IMR-90 (cell line): Measurements from ENCODE around the gene UCKL1. TPM values are rescaled to one million over a fixed set of nuclear protein-coding genes. Genes with fewer than 3 reads are reported as not detected.

ENCODE experiments used
- ATAC-seq: fragments of 200-7000 bp; cut with Tn5 transposase; 2 replicates; pipeline ENCODE4 v1.9.1; 2020; ENCODE audit warnings: low read depth, mild to moderate bottlenecking, moderate library complexity
- BruUV-seq: library from RNA; stranded (reverse); fragments of 400-500 nt; replicated peaks from 2 replicates; lab custom pipeline; 2021; lab: Mats Ljungman, UMichigan
- CTCF ChIA-PET: fragments of 300-600 bp; formaldehyde crosslinking; extraction: SDS; loops from one replicate; lab custom pipeline; 2021; ENCODE audit warnings: antibody characterized with exemption; lab: Yijun Ruan, JAX
- POLR2A ChIA-PET: fragments of 300-600 bp; sonication (Branson Sonifier 250); formaldehyde crosslinking; loops from one replicate; lab custom pipeline; 2022; ENCODE audit warnings: antibody characterized with exemption; ENCODE audit not compliant: unreplicated experiment; lab: Charles Lee
- DNase-seq: peaks from one replicate; pipeline ENCODE4 v3.0.0; 2013
- H2AFZ ChIP-seq: replicated peaks from 2 replicates; pipeline ENCODE3; 2013; ENCODE audit warnings: low read length, mild to moderate bottlenecking; ENCODE audit not compliant: poor library complexity
- H2AK5ac ChIP-seq: 2 replicates; pipeline ENCODE4 v1.6.1; 2013; ENCODE audit warnings: low read depth, low read length, inconsistent platforms
- H2AK9ac ChIP-seq: replicated peaks from 2 replicates; pipeline ENCODE3; 2013; ENCODE audit warnings: mild to moderate bottlenecking, low read depth, low read length, moderate library complexity; ENCODE audit not compliant: poor library complexity
- H2BK120ac ChIP-seq: 2 replicates; pipeline ENCODE4 v1.6.1; 2013; ENCODE audit warnings: low read depth, low read length, inconsistent platforms
- H2BK15ac ChIP-seq: 3 replicates; pipeline ENCODE4 v1.6.1; 2013; ENCODE audit warnings: low read depth, low read length, inconsistent platforms
- H2BK20ac ChIP-seq: 2 replicates; pipeline ENCODE4 v1.6.1; 2013; ENCODE audit warnings: low read depth, mild to moderate bottlenecking, inconsistent platforms, low read length, moderate library complexity
- H2BK5ac ChIP-seq: 2 replicates; pipeline ENCODE4 v1.6.1; 2013; ENCODE audit warnings: mild to moderate bottlenecking, low read depth, low read length, inconsistent platforms; ENCODE audit not compliant: poor library complexity, severe bottlenecking
- H3K14ac ChIP-seq: replicated peaks from 2 replicates; pipeline ENCODE4 v1.6.1; 2013; ENCODE audit warnings: low read depth, low read length, inconsistent platforms
- H3K18ac ChIP-seq: 2 replicates; pipeline ENCODE4 v1.6.1; 2013; ENCODE audit warnings: low read depth, low read length, control low read depth
- H3K23ac ChIP-seq: 2 replicates; pipeline ENCODE4 v1.6.1; 2013; ENCODE audit warnings: low read depth, low read length, inconsistent platforms
- H3K27ac ChIP-seq: 2 replicates; pipeline ENCODE4 v1.5.1; 2013; ENCODE audit warnings: mild to moderate bottlenecking, control low read depth, low read length; ENCODE audit not compliant: insufficient read depth
- H3K27me3 ChIP-seq: 2 replicates; pipeline ENCODE4 v1.6.1; 2013; ENCODE audit warnings: low read length; ENCODE audit not compliant: control insufficient read depth, insufficient read depth
- H3K36me3 ChIP-seq: 2 replicates; pipeline ENCODE4 v1.6.1; 2013; ENCODE audit warnings: low read length, mixed read lengths; ENCODE audit not compliant: control insufficient read depth, insufficient read depth
- H3K4ac ChIP-seq: 2 replicates; pipeline ENCODE4 v1.6.1; 2013; ENCODE audit warnings: low read depth, low read length, inconsistent platforms
- H3K4me1 ChIP-seq: 2 replicates; pipeline ENCODE4 v1.6.1; 2013; ENCODE audit warnings: low read length, mixed read lengths; ENCODE audit not compliant: control insufficient read depth, insufficient read depth
- H3K4me2 ChIP-seq: 2 replicates; pipeline ENCODE4 v1.6.1; 2013; ENCODE audit warnings: low read depth, mild to moderate bottlenecking, control low read depth, low read length, moderate library complexity
- H3K4me3 ChIP-seq: 2 replicates; pipeline ENCODE4 v1.5.1; 2013; ENCODE audit warnings: low read depth, mild to moderate bottlenecking, control low read depth, low read length, moderate library complexity; ENCODE audit not compliant: insufficient read depth
- H3K56ac ChIP-seq: 2 replicates; pipeline ENCODE4 v1.6.1; 2013; ENCODE audit warnings: low read length, inconsistent platforms; ENCODE audit not compliant: insufficient read depth; ENCODE audit errors: extremely low read depth
- H3K79me1 ChIP-seq, 2 experiments: 2 replicates each; pipeline ENCODE4 v1.6.1; 2013; ENCODE audit warnings: low read length in 2 of 2, inconsistent platforms in 1 of 2, low read depth in 1 of 2
- H3K9ac ChIP-seq: 2 replicates; pipeline ENCODE4 v1.6.1; 2013; ENCODE audit warnings: low read depth, low read length, control low read depth
- H3K9me1 ChIP-seq: 2 replicates; pipeline ENCODE4 v1.6.1; 2013; ENCODE audit warnings: low read length, inconsistent platforms; ENCODE audit not compliant: insufficient read depth
- H3K9me3 ChIP-seq: 2 replicates; pipeline ENCODE4 v1.6.1; 2013; ENCODE audit warnings: low read length; ENCODE audit not compliant: control insufficient read depth, insufficient read depth
- H4K20me1 ChIP-seq: 2 replicates; pipeline ENCODE4 v1.6.1; 2013; ENCODE audit warnings: low read length, inconsistent platforms; ENCODE audit not compliant: insufficient read depth
- H4K5ac ChIP-seq: 2 replicates; pipeline ENCODE4 v1.6.1; 2013; ENCODE audit warnings: mild to moderate bottlenecking, low read depth, low read length, control low read depth
- H4K8ac ChIP-seq, 2 experiments: 2 replicates each; pipeline ENCODE4 v1.6.1; 2013; ENCODE audit warnings: low read depth in 2 of 2, low read length in 2 of 2, control low read depth in 1 of 2, inconsistent platforms in 1 of 2
- H4K91ac ChIP-seq: 2 replicates; pipeline ENCODE4 v1.6.1; 2013; ENCODE audit warnings: low read depth, low read length, inconsistent platforms; ENCODE audit not compliant: insufficient read depth
- CEBPB ChIP-seq: IDR thresholded peaks from 2 replicates; pipeline ENCODE4 v1.6.1; 2012; ENCODE audit warnings: low read depth, low read length, improper control_type of control experiment
- CHD1 ChIP-seq: IDR thresholded peaks from 2 replicates; pipeline ENCODE4 v1.6.1; 2012; ENCODE audit warnings: low read depth, low read length, improper control_type of control experiment
- FOS ChIP-seq: fragments of 150-350 bp; IDR thresholded peaks from 2 replicates; pipeline ENCODE4 v1.6.1; 2016; ENCODE audit warnings: low read depth, low read length
- MAFK ChIP-seq: IDR thresholded peaks from 2 replicates; pipeline ENCODE4 v1.6.1; 2012; ENCODE audit warnings: low read depth, low read length, improper control_type of control experiment
- MAZ ChIP-seq: IDR thresholded peaks from 2 replicates; pipeline ENCODE4 v1.6.1; 2012; ENCODE audit warnings: low read depth, mild to moderate bottlenecking, low read length, improper control_type of control experiment, moderate library complexity, borderline replicate concordance
- MXI1 ChIP-seq: IDR thresholded peaks from 2 replicates; pipeline ENCODE4 v1.6.1; 2012; ENCODE audit warnings: low read depth, mild to moderate bottlenecking, low read length, moderate library complexity, borderline replicate concordance
- NFE2L2 ChIP-seq: fragments of 150-350 bp; IDR thresholded peaks from 2 replicates; pipeline ENCODE4 v1.6.1; 2016; ENCODE audit warnings: low read depth, mild to moderate bottlenecking, low read length
- POLR2A ChIP-seq: IDR thresholded peaks from 2 replicates; pipeline ENCODE4 v1.6.1; 2012; ENCODE audit warnings: mild to moderate bottlenecking, low read depth, low read length
- RAD21 ChIP-seq: IDR thresholded peaks from 2 replicates; pipeline ENCODE4 v1.6.1; 2012; ENCODE audit warnings: low read length, improper control_type of control experiment
- RCOR1 ChIP-seq: IDR thresholded peaks from 2 replicates; pipeline ENCODE4 v1.6.1; 2012; ENCODE audit warnings: mild to moderate bottlenecking, low read length, improper control_type of control experiment; ENCODE audit not compliant: insufficient replicate concordance
- RFX5 ChIP-seq: IDR thresholded peaks from 2 replicates; pipeline ENCODE4 v1.8.0; 2012; ENCODE audit warnings: low read depth, mild to moderate bottlenecking, low read length, moderate library complexity
- SMC3 ChIP-seq: fragments of 150-350 bp; IDR thresholded peaks from 2 replicates; pipeline ENCODE4 v1.6.1; 2016; ENCODE audit warnings: low read depth, mild to moderate bottlenecking, antibody characterized with exemption, low read length, moderate library complexity
- WGBS, 2 experiments: methylation state at CpG; one replicate each; pipeline versions ENCODE4 v1.1.5 to v1.1.7; 2013; ENCODE audit warnings: missing lambda C conversion rate in 2 of 2; ENCODE audit not compliant: insufficient read length in 1 of 2; ENCODE audit errors: extremely low coverage in 2 of 2; 5-methylcytosine and 5-hydroxymethylcytosine counted together
- dilution Hi-C: fragments of 300-500 bp; cut with HindIII; formaldehyde crosslinking; loops from one replicate; pipeline ENCODE4 v1.14.3; 2018; ENCODE audit warnings: low sequenced_read_pairs; ENCODE audit not compliant: unreplicated experiment
- in situ Hi-C: fragments of 300-500 bp; cut with MboI; formaldehyde crosslinking; loops from 3 replicates; pipeline ENCODE4 v1.14.3; 2019; ENCODE audit warnings: low sequenced_read_pairs, inconsistent platforms, mixed read lengths
- intact Hi-C: fragments of 100-400 bp; cut with micrococcal nuclease; formaldehyde crosslinking; loops from 2 replicates; pipeline ENCODE4 v1.10.0; 2022
- polyA plus RNA-seq, 3 experiments: library from polyadenylated mRNA; depleted of rRNA; stranded (reverse); fragments of >200 nt; gene quantifications; 2 replicates each; pipeline ENCODE4 v1.2.3, GENCODE V29; 2012; ENCODE audit warnings: low replicate concordance in 1 of 3
- total RNA-seq: library from RNA; depleted of rRNA; stranded (reverse); fragments of >200 nt; gene quantifications from 2 replicates; pipeline ENCODE4 v1.2.3, GENCODE V29; 2012
- TF ChIP-seq, protein P1 (sequence below): fragments of 150-350 bp; IDR thresholded peaks from 2 replicates; pipeline ENCODE4 v1.6.1; 2017; ENCODE audit warnings: mild to moderate bottlenecking, antibody characterized with exemption, low read length, low read depth
- TF ChIP-seq, protein P2 (sequence below): fragments of 150-350 bp; IDR thresholded peaks from 2 replicates; pipeline ENCODE4 v1.6.1; 2016; ENCODE audit warnings: low read depth, mild to moderate bottlenecking, low read length, moderate library complexity, borderline replicate concordance

UCKL1 gene
- total and polyA plus RNA-seq, 2 of the 4 experiments (the other 2 are of a cell fraction), result 16.7 to 54.7 TPM

DNA sequence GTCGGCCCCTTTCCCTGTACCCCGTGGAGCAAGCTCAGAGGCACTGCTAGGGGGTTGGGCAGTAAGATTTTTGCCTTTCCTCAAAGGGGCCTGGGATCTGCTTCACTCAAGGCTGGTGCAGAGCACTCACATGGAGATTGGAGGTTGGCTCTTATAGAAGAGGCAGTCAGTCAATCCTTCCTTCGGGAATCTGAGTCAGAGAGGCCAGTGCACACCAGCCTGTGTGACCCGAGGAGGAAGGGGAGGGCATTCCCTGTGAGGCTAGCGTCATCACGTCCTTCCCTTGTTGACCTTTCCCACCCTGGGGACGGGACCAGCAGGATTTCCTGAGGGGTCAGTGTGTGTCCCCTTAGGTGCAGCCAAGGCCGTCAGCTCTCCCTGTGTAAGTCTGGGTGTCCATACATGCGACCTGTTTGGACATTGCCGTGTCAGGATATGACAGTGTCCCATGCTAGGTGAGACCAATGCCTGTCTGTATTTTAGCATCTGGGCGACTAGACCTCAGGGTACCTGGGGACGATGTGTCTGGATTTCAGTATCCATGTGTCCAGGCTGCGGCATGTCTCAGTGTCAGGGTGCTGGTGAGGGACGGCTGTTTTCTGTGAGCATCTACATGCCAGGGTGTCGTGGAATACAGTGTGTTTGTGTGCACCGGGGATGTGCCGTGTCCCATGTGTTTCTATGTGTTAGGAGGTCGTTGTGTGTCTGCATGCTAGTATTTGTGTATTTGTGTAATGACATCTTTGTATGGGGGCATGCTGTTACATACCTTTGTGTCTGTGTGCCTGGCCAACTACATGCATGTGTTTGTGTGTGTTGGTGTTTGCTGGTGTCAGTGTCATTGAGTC, 16.3 kb upstream of the UCKL1 start:
- H4K20me1 ChIP-seq, result no peaks in the 10 kb centered on the region
- 90% methylated on average over 12 of the region's 18 CpGs; no CpG with 5 or more reads in 1 of the 2 experiments for WGBS, 2 experiments
- H2AK5ac ChIP-seq, result peak overlapping the region; percentile 62; the same call in 1 of the 2 replicates
- ATAC-seq, result no peak
- no peak overlapping the region for H4K5ac ChIP-seq
- peak overlapping the region; percentile 49 for H2AFZ ChIP-seq
- no peak overlapping the region for H3K18ac ChIP-seq
- no peaks in the 10 kb centered on the region for H3K27me3 ChIP-seq
- H4K91ac ChIP-seq, result no peak overlapping the region; the same call in 1 of the 2 replicates
- peaks cover 9% of the 10 kb centered on the region; the same call in 1 of the 2 replicates for H3K9me1 ChIP-seq
- H3K9ac ChIP-seq, result no peak overlapping the region
- no peak overlapping the region; a peak in 1 of 4 replicates for H4K8ac ChIP-seq
- peak overlapping the region; percentile 16 for H2AK9ac ChIP-seq
- no peak overlapping the region for H2BK20ac ChIP-seq
- no peak overlapping the region for H2BK5ac ChIP-seq
- peaks cover 12 to 16% of the 10 kb centered on the region in 2 experiments; a peak in 3 of 4 replicates for H3K79me1 ChIP-seq
- H3K27ac ChIP-seq, result no peak overlapping the region
- in situ Hi-C loops, result loop anchor here (10.0 kb wide), 1 partner anchor 438 kb away; the partner anchor contains the start of gene PTK6
- dilution Hi-C loops, result no loop called here
- H2BK120ac ChIP-seq, result no peak overlapping the region
- H3K4me2 ChIP-seq, result no peak overlapping the region
- H3K23ac ChIP-seq, result no peak overlapping the region
- TF ChIP-seq FOS (no peak), SMC3 (no peak), RCOR1 (no peak), MXI1 (no peak), RAD21 (no peak), MAZ (no peak), POLR2A (no peak), NFE2L2 (no peak), RFX5 (no peak), CEBPB (no peak), CHD1 (no peak), MAFK (no peak)
- TF ChIP-seq, protein P1, sequence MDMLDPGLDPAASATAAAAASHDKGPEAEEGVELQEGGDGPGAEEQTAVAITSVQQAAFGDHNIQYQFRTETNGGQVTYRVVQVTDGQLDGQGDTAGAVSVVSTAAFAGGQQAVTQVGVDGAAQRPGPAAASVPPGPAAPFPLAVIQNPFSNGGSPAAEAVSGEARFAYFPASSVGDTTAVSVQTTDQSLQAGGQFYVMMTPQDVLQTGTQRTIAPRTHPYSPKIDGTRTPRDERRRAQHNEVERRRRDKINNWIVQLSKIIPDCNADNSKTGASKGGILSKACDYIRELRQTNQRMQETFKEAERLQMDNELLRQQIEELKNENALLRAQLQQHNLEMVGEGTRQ, result no peak
- TF ChIP-seq, protein P2, sequence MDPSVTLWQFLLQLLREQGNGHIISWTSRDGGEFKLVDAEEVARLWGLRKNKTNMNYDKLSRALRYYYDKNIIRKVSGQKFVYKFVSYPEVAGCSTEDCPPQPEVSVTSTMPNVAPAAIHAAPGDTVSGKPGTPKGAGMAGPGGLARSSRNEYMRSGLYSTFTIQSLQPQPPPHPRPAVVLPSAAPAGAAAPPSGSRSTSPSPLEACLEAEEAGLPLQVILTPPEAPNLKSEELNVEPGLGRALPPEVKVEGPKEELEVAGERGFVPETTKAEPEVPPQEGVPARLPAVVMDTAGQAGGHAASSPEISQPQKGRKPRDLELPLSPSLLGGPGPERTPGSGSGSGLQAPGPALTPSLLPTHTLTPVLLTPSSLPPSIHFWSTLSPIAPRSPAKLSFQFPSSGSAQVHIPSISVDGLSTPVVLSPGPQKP, result no peak
- peaks cover 3% of the 10 kb centered on the region; the same call in 1 of the 2 replicates for H3K36me3 ChIP-seq
- no peak overlapping the region for H2BK15ac ChIP-seq
- ChIA-PET CTCF (no interaction called here), POLR2A (interaction anchor here (0.7 kb wide), 1 partner anchor 45 kb away, joined by 8 read pairs; no protein-coding TSS in a partner anchor)
- peak overlapping the region; percentile 11; the same call in 1 of the 2 replicates for H3K4ac ChIP-seq
- H3K4me1 ChIP-seq, result peaks cover 20% of the 10 kb centered on the region
- BruUV-seq, result no TSS peak
- no peaks in the 10 kb centered on the region for H3K9me3 ChIP-seq
- no peak for DNase-seq
- H3K56ac ChIP-seq, result no peak overlapping the region
- no peak overlapping the region for H3K14ac ChIP-seq
- intact Hi-C loops, result loop anchor here (5.0 kb wide), 1 partner anchor 195 kb away; no protein-coding TSS in a partner anchor
- no peak overlapping the region for H3K4me3 ChIP-seq
